NCI-H526 (cell line): Measurements from ENCODE around the gene TNPO1.
"Not testable (repeated sequence)": the region's sequence is repeated elsewhere in the genome, so short reads cannot be mapped to it uniquely, and the experiment has no call there.

Source experiments
- DNase-seq, 2 experiments: peaks; one replicate each; lab custom pipeline; 2025; lab: John Stamatoyannopoulos, UW

Gene TNPO1

GRCh38 chr5:72854419-72854818 is 38.0 kb downstream of the TNPO1 start:
- no peak for DNase-seq

GRCh38 chr5:72855821-72856220 is 39.4 kb downstream of the TNPO1 start:
- DNase-seq: no peak

GRCh38 chr5:72857396-72857795 is 40.9 kb downstream of the TNPO1 start:
- DNase-seq: no peak

GRCh38 chr5:72859127-72859526 is 42.7 kb downstream of the TNPO1 start:
- no peak for DNase-seq

GRCh38 chr5:72860499-72860898 is 44.0 kb downstream of the TNPO1 start:
- DNase-seq: no peak

GRCh38 chr5:72871366-72872024 is 55.0 kb downstream of the TNPO1 start:
- no peak for DNase-seq

- DNase-seq: no peak
These were observed 62.4 kb downstream of the TNPO1 start for GRCh38 chr5:72878854-72879253.

- no peak for DNase-seq
These were observed 66.5 kb downstream of the TNPO1 start for GRCh38 chr5:72882989-72883388.

GRCh38 chr5:72883850-72884249 is 67.4 kb downstream of the TNPO1 start:
- DNase-seq: no peak

- no peak for DNase-seq
These were observed 68.4 kb downstream of the TNPO1 start for GRCh38 chr5:72884892-72885291.

GRCh38 chr5:72885824-72886223 is 69.4 kb downstream of the TNPO1 start:
- no peak for DNase-seq

GRCh38 chr5:72888595-72888994 is 72.1 kb downstream of the TNPO1 start:
- DNase-seq: no peak

- DNase-seq: no peak
These were observed 72.9 kb downstream of the TNPO1 start for GRCh38 chr5:72889324-72889723.

GRCh38 chr5:72892846-72893245 is 76.4 kb downstream of the TNPO1 start:
- no peak for DNase-seq

- no peak for DNase-seq
These were observed 79.3 kb downstream of the TNPO1 start for GRCh38 chr5:72895758-72896157.

GRCh38 chr5:72906806-72907205 is 90.3 kb downstream of the TNPO1 start:
- no peak for DNase-seq

GRCh38 chr5:72908664-72909063 is 92.2 kb downstream of the TNPO1 start:
- DNase-seq: no peak

GRCh38 chr5:72917371-72917776 is 100.9 kb downstream of the TNPO1 start:
- DNase-seq: no peak

- peak; percentile 21 to 26 for DNase-seq
These were observed 104.4 kb downstream of the TNPO1 start for GRCh38 chr5:72920690-72921502.

- DNase-seq: no peak
These were observed 105.4 kb downstream of the TNPO1 start for GRCh38 chr5:72921886-72922285.

GRCh38 chr5:72922422-72922821 is 106.0 kb downstream of the TNPO1 start:
- no peak for DNase-seq

GRCh38 chr5:72925336-72926010 is 109.0 kb downstream of the TNPO1 start:
- DNase-seq: no peak

- not testable (repeated sequence) for DNase-seq
These were observed 116.2 kb downstream of the TNPO1 start for GRCh38 chr5:72932686-72933085.
